ENCODE measurements around the gene C4orf33.

DNA sequence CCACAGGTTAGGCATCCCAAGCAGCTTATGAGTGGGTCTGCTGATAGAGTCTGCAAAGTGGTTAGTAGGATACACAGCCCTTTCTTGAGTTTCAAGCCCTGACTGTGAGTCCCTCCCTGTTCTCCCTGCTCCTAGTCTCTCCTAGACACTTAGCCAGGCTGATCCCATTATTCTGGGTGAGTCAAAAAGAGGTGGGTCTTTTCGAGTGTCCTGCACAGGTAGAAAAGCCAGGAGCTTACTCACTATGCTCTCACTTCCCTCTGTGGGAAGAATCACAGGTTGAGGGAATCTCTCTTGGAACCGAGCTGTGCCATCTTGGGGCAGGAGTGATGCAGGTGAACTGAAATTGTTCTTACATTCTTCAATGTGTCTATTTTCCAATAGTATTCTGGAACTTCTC, 32.3 kb upstream of the C4orf33 start:
- TF ChIP-seq, protein P1, sequence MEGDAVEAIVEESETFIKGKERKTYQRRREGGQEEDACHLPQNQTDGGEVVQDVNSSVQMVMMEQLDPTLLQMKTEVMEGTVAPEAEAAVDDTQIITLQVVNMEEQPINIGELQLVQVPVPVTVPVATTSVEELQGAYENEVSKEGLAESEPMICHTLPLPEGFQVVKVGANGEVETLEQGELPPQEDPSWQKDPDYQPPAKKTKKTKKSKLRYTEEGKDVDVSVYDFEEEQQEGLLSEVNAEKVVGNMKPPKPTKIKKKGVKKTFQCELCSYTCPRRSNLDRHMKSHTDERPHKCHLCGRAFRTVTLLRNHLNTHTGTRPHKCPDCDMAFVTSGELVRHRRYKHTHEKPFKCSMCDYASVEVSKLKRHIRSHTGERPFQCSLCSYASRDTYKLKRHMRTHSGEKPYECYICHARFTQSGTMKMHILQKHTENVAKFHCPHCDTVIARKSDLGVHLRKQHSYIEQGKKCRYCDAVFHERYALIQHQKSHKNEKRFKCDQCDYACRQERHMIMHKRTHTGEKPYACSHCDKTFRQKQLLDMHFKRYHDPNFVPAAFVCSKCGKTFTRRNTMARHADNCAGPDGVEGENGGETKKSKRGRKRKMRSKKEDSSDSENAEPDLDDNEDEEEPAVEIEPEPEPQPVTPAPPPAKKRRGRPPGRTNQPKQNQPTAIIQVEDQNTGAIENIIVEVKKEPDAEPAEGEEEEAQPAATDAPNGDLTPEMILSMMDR (IDR thresholded peaks at IDR 0.05): no peak
- no peak for TF ChIP-seq POLR2A (IDR thresholded peaks at IDR 0.05)
